Activated CD8-positive, alpha-beta memory T cell treated with anti-CD3 and anti-CD28 coated beads for 36 hours (primary cell): ENCODE measurements around the gene MILR1. TPM values are rescaled to one million over a fixed set of nuclear protein-coding genes. Genes with fewer than 3 reads are reported as not detected.
"Not testable (repeated sequence)": the region's sequence is repeated elsewhere in the genome, so short reads cannot be mapped to it uniquely, and the experiment has no call there.

Experiments used
- CTCF ChIA-PET: fragments of 350-600 bp; sonication (Branson Sonifier 250); formaldehyde crosslinking; loops from one replicate; lab custom pipeline; 2021; ENCODE audit warnings: antibody characterized with exemption; lab: Charles Lee
- POLR2A ChIA-PET: fragments of 350-600 bp; sonication (Branson Sonifier 250); formaldehyde crosslinking; loops from one replicate; lab custom pipeline; 2021; ENCODE audit warnings: antibody characterized with exemption; lab: Charles Lee
- total RNA-seq, 2 experiments: library from RNA; stranded (reverse); gene quantifications; one replicate each; pipeline ENCODE4 v1.2.3, GENCODE V29; 2021

The MILR1 gene, protein sequence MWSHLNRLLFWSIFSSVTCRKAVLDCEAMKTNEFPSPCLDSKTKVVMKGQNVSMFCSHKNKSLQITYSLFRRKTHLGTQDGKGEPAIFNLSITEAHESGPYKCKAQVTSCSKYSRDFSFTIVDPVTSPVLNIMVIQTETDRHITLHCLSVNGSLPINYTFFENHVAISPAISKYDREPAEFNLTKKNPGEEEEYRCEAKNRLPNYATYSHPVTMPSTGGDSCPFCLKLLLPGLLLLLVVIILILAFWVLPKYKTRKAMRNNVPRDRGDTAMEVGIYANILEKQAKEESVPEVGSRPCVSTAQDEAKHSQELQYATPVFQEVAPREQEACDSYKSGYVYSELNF
- total RNA-seq, result 1 to 10 TPM in 1 of 2 experiments, under 1 TPM in 1; 0.75 to 1.2 TPM

DNA sequence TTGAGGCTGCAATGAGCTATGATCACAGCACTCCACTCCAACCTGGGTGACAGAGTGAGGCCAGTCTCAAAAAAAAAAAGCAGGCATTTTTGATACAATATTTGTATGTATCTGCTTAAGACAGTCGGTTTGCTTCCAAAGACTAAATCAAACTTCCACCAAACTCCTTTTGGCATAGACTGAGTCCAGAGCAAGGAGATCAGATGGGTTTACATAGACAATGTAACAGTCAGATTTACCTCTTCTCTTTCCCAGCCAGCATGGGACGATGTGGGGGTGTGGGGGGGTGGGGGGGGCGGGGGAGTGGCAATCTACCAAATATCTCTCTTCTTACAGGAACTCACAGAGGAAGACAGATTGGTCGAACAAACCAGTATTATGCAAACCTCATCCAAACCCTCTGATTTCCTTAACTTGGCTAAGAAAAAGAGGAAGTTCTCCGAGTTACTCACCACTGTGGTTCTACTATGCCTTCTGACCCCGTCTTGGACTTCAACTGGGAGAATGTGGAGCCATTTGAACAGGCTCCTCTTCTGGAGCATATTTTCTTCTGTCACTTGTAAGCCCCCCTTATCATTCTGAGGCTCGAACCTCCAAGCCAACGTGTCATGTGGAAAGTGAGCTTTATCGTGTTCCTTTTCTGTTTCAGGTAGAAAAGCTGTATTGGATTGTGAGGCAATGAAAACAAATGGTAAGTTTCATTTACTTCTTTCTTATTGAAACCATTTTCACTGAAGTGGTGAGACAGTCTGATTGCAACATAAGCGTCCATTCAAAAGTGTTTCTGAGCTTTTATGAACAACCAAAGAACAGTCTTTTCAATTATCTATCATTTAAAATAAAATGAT is at the start of gene MILR1:
Gene MILR1 (plus strand): TSS at position 451 of the 848 bp plus-strand sequence. CDS start 54 bp downstream, at position 505.
- ChIA-PET POLR2A (interaction anchor here (0.7 kb wide), 1 partner anchor 49 kb away, joined by 3 read pairs; no protein-coding TSS in a partner anchor), CTCF (interaction anchor here (0.8 kb wide), 1 partner anchor 125 kb away, joined by 3 read pairs; no protein-coding TSS in a partner anchor)

DNA sequence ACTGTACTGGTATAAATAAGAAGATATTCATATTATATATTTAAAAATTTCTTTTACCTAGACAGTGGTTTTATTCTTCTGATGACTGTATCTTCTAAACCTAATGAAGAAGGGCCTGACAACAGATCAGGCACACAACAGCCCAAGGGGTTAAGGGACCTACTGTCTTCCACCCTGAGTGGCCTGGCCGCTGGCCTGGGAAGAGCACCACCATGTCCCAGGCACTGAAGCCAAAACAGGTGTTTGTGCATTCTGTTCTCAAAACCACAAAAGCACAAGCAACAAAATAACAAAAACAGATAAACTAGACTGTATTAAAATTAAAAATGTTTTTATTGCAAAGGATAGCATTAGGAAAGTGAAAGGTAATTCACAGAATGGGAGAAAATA is 49.2 kb upstream of the MILR1 start:
- CTCF ChIA-PET, result interaction anchor here (0.6 to 1.2 kb wide), 2 partner anchors 58 to 778 kb away, joined by 3 to 5 read pairs; partner anchors contain the start of gene MAP3K3
- POLR2A ChIA-PET, result no interaction called here

DNA sequence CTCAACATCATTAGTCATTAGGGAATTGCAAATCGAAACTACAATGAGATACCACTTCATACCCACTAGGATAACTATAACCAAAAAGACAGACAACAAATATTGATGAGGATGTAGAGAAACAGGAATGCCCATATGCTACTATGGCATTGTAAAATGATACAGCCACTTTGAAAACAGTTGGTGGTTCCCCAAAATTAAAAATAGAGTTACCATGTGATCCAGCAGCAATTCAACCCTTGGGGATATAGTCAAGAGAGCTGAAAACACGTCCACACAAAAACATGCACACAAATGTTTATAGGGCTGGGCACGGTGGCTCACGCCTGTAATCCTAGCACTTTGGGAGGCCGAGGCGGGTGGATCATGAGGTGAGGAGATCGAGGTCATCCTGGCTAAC is 48.3 kb upstream of the MILR1 start:
- POLR2A ChIA-PET, result no interaction called here
- CTCF ChIA-PET, result no interaction called here

DNA sequence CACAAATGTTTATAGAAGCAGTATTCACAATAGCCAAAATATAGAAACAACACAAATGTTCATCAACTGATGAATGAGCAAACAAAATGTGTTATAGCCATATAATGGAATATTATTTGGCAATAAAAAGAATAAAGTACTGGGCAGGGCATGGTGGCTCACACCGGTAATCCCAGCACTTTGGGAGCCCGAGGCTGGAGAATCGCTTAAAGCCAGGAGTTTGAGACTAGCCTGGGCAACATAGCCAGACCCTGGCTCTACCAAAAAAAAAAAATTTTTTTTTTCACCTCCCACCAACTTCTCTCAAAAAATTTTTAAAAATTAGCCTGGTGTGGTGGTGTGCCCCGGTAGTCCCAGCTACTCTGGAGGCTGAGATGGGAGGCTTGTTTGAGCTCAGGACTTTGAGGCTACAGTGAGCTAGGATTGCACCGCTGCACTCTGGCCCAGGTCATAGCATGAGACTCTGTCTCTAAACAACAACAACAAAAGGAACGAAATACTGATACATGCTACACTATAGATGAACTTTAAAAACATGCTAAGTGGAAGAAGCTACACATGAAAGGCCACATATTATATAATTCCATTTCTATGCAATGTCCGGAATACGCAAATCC is 47.6 kb upstream of the MILR1 start:
- CTCF ChIA-PET, result interaction anchor here (0.6 kb wide), 1 partner anchor 35 kb away, joined by 3 read pairs; no protein-coding TSS in a partner anchor
- POLR2A ChIA-PET, result interaction anchor here (0.6 kb wide), 2 partner anchors 47 to 1960 kb away, joined by 3 to 7 read pairs; no protein-coding TSS in a partner anchor

DNA sequence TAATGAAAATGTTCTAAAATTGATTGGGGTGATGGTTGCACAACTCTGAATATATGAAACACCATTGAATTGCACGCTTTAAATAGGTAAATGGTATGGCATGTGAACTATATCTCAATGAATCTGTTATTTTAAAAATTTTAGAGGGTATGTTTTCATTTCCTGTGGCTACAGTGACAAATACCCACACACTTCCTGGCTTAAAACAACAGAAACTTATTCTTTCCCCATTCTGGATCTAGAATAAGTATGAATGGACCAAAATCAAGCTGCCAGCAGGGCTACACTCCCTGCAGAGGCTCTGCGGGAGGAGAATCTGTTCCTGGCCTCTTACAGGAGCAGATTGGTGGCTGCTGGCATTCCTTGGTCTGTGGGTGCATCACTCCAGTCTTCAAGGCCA is 47.0 kb upstream of the MILR1 start:
- ChIA-PET POLR2A (interaction anchor here (0.6 kb wide), 2 partner anchors 47 to 1960 kb away, joined by 3 to 7 read pairs; no protein-coding TSS in a partner anchor), CTCF (no interaction called here)

DNA sequence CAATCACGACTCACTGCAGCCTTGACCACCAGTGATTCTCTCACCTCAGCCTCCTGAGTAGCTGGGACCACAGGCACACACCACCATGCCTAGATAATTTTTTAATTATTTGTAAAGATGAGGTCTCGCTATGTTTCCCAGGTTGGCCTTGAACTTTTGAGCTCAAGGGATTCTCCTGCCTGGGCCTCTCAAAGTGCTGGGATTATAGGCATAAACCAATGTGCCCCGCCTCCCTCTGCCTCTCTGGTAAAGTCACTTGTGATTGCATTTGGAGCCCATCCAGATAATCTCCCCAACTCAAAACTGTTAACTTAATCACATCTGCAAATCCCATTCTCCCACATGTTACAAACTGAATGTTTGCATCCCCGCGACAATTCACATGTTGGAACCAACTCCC is 46.4 kb upstream of the MILR1 start:
- CTCF ChIA-PET, result no interaction called here
- POLR2A ChIA-PET, result no interaction called here

DNA sequence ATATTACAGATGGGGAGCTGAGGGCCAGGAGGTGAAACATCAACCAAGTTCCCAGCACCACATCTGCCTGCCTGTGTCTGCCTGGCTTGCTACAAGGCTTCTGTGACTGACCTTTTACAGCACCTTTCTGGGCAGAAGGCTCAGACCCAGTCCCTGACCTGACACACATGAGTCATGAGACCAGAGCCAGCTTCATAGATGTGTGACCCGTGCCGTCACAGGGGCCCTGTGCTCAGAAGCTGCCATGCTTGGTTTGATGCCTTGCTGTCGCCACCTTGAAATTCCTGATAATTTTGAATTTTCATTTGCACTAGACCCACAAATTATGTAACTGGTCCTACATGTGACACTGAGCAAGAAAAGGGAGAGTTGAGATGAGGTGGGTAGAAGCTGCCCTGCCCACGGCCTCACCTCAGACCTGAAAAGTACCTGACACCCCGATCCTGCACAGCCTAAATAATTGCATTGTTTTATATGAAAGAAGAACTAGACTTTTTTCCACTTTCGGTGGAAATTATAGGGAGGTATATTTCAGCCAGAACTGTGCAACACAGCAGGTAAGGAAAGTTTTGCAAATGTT is 44.9 kb upstream of the MILR1 start:
- POLR2A ChIA-PET, result no interaction called here
- CTCF ChIA-PET, result interaction anchor here (1.1 to 1.8 kb wide), 2 partner anchors 13 to 83 kb away, joined by 3 to 5 read pairs; no protein-coding TSS in a partner anchor

DNA sequence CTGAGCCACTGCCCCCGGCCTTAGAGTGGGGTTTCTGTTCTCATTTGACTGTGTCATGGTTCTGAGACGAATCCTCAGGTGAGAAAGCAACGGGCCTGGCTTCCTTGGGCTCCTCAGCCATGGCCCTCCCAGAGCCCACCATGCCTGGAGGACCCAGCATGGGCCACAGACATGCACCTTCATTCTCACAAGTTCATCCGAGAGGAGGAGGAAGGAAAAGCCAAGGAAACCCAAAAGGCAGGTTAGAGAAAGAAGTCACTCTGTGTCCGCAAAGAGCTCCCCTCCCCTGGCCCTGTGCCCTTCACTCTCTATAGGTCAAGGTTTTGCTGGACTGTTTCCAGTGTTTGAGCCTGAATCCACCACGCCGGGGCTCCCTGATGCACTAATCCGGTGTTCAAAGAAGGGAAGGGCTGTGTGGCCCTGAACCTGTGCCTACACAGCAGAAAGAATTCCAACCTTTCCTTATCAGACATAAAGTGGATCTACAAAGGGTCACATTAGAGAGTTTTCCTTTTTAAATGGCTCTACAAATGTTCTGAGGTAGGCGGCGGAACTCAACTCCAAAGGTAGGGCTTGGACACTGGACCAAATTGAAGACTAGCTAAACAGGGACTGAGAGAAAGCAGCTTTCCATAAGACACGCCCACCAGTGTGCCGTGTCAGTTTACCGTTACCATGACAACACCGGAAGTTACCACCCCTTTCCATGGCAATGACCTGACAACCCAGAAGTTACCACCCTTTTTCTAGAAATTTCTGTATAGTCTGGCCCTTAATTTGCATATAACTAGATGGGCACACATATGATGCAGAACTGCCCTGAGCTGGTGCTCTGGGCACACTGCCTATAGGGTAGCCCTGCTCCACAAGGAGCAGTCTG is 42.4 kb upstream of the MILR1 start:
- CTCF ChIA-PET, result interaction anchor here (0.7 to 1.7 kb wide), 3 partner anchors 12 to 85 kb away, joined by 3 to 6 read pairs (median 3); no protein-coding TSS in a partner anchor
- POLR2A ChIA-PET, result no interaction called here

DNA sequence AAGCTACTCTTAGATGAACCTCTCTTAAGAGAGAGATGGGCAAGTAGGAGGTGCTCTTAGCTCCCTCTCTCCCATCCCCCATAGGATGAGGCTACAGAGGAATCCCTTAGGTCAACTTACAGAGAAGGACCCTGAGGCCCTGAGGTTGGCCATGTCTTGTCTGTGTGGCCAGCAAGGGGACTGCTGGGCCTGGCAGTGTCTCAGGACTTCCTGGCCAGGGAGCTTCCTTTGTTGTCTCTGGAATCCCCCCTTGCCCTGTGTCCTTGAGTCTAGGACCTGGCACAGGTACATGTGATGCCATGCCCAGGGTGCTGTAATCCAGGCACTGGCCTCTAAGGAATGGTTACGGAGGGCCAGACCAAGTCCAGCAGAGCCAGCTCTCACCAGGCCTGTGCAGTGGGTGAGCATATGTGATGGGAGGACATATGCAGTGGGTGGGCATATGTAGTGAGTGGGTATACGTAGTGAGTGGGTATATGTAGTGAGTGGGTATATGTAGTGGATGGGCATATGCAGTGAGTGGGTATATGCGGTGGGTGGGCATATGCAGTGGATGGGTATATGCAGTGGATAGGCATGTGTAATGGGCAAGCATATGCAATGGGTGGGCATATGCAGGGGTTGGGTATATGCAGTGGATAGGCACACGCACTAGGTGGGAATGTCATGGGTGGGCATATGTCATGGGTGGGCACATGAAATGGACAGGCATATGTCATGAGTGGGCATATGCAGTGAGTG is 38.0 kb upstream of the MILR1 start:
- ChIA-PET CTCF (no interaction called here), POLR2A (no interaction called here)

DNA sequence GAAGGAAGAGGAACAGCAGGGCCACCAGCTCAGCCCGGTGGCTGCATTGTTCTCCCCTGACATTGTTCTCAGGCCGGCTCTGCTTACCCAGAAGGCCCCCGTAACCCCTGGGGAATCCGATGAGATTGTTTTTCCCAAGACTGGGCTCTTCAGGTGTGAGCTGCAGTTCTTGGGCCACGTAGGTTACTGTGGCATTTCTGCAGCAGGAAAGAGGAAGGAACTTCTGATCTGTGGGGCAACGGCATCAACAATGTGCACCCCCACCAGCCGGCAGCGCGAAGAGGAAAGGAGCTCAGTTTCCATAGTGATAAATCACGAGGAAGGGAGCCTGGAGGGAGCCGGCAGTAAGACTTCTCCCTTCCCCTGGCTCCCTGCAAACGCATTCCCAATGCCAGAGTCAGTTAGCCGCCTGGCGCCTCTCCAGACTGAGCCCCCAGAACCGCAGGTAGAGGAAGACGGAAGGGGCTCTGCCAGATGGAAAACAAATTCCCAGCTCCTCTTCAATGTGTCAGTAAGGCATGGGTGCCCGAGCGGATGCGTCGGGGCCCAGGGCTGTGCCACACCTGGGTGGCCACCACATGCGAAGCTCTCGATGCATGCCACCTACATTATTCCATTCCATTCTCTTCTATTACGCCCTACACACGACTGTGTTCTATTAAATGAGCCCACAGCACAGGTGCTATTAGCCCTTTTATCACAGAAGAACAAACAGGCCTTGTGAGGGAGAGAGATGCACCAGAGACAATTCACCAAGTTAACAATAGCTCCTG is 36.7 kb upstream of the MILR1 start:
- CTCF ChIA-PET, result interaction anchor here (1.0 to 1.4 kb wide), 2 partner anchors 83 to 94 kb away, joined by 3 to 4 read pairs; no protein-coding TSS in a partner anchor
- POLR2A ChIA-PET, result no interaction called here

DNA sequence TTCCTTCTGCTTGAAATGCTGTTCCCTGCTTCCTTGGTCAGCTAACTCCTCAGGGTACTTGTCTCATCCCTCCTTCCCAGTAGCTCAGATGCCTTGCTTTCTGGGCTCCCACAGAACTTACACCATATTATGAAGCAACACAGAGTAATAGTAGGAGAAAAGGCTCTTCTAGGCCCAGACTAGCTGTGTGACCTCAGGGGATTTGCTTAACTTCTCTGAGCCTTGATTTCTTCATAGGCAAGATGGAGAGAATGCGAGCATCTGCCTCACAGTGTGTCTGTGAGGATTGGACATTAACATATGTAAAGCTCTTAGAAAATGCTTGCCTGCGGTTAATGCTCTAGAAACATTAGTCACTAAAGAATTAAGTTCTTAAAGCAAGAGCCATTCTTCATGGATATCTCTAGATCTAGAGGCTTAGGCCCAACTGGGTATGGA is 36.0 kb upstream of the MILR1 start:
- ChIA-PET CTCF (interaction anchor here (1.0 to 1.4 kb wide), 2 partner anchors 84 to 94 kb away, joined by 3 to 4 read pairs; no protein-coding TSS in a partner anchor), POLR2A (no interaction called here)

DNA sequence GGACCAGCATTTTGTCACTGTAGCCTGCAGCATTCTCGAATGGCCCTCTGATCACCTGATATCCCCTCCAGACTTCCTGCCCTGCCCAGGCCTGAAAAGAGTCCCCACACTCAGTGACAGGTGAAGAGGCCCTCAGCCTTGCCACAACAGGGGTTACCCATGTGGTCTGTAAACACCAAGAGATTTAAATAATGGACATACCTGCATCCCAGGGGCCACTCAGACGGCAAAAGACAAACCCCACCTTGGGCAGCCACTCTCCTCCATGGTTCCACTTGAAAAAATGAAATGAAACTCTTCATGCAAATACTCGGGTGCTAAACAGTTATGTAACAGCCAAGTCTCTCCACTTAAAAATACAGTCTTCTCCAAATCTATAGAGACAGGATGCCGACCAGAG is 35.4 kb upstream of the MILR1 start:
- ChIA-PET CTCF (interaction anchor here (1.4 kb wide), 1 partner anchor 95 kb away, joined by 4 read pairs; no protein-coding TSS in a partner anchor), POLR2A (no interaction called here)

DNA sequence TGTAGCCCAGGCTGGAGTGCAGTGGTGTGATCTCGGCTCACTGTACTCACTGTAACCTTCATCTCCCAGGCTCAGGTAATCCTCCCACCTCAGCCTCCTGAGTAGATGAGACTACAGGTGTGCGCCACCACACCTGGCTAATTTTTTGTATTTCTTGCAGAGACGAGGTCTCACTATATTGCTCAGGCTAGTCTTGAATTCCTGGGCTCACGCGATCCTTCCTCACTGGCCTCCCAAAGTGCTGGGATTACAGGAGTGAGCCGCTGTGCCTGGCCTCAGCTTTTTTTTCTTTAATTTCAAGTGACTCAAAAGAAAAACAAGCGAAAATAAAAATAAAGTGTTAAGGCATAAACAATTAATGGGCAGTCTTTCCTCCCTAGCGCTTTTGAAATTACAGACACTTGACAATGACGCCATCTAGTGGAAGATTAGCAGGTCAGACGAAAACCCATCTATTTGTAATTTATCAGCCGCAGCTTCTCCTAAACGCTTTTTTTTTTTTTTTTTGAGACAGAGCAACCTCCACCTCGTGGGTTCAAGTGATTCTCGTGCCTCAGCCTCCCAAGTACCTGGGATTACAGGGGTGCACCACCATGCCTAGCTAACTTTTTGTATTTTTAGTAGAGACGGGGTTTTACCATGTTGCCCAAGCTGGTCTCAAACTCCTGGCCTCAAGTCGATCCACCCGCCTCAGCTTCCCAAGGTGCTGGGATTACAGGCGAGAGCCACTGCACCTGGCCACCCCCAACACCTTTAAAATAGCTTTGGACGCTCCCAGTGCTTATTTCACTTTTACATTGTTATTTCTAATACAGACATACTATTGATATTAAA is 30.2 kb upstream of the MILR1 start:
- CTCF ChIA-PET, result interaction anchor here (0.6 to 6.4 kb wide), 26 partner anchors 8 to 230 kb away, joined by 3 to 58 read pairs (median 4); no protein-coding TSS in a partner anchor
- POLR2A ChIA-PET, result interaction anchor here (0.8 kb wide), 1 partner anchor 285 kb away, joined by 3 read pairs; no protein-coding TSS in a partner anchor

DNA sequence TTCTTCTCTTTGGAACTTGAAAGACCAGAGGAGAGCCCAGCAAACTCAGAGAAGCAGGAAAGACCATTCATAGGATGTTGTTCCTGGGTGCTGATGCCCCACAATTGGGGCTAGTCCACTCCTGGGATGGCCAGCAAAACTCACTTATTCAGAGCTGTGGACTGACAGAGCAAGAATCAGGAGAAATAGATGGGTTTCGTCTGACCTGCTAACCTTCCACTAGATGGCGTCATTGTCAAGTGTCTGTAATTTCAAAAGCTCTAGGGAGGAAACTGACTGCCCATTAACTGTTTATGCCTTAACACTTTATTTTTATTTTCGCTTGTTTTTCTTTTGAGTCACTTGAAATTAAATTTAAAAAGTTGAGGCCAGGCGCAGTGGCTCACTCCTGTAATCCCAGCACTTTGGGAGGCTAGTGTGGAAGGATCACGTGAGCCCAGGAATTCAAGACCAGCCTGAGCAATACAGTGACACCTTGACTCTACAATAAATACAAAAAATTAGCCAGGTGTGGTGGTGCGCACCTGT is 28.7 kb upstream of the MILR1 start:
- POLR2A ChIA-PET, result interaction anchor here (1.4 kb wide), 1 partner anchor 87 kb away, joined by 3 read pairs; the partner anchor contains the start of gene CEP95
- CTCF ChIA-PET, result interaction anchor here (0.6 to 6.4 kb wide), 25 partner anchors 9 to 1093 kb away, joined by 3 to 58 read pairs (median 5); partner anchors contain the start of genes CEP95 and POLG2

DNA sequence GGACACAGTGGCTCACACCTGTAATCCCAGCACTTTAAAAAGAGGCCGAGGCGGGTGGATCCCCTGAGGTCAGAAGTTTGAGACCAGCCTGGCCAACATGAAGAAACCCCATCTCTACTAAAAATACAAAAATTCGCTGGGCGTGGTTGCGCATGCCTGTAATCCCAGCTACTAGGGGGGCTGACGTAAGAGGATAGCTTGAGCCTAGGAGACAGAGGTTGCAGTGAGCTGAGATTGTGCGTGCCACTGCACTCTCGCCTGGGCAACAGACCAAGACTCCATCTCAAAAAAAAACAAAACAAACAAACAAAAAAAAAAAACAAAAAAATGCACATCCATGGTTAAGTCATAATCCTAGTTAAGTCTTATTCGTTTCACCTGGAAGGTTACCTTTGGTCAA is 26.8 kb upstream of the MILR1 start:
- POLR2A ChIA-PET, result not testable (repeated sequence)
- CTCF ChIA-PET, result interaction anchor here (0.6 to 6.4 kb wide), 4 partner anchors 14 to 226 kb away, joined by 3 to 58 read pairs (median 24); no protein-coding TSS in a partner anchor
